Suppressor macrophage treated with lipopolysaccharide for 1 hour (primary cell): ENCODE results near the gene MYO3A.
A peak's percentile ranks its signal among the peaks of the same experiment; 100 is the strongest.
"Not testable (repeated sequence)": the region's sequence is repeated elsewhere in the genome, so short reads cannot be mapped to it uniquely, and the experiment has no call there.

Experiments used
- DNase-seq, 3 donors: peaks; one replicate each; pipeline ENCODE4 v3.0.0-alpha.2; 2020 to 2022

The MYO3A gene

GRCh38 chr10:25989951-25990350 is 55.9 kb downstream of the MYO3A start:
- DNase-seq = peak; percentile 15 to 59 (median 36)

GRCh38 chr10:25999295-25999981 is 65.4 kb downstream of the MYO3A start:
- DNase-seq = no peak

GRCh38 chr10:26000971-26001370 is 66.9 kb downstream of the MYO3A start:
- no peak for DNase-seq

GRCh38 chr10:26002466-26002865 is 68.4 kb downstream of the MYO3A start:
- DNase-seq = not testable (repeated sequence)

GRCh38 chr10:26015092-26015491 is 81.1 kb downstream of the MYO3A start:
- DNase-seq = no peak

- DNase-seq = no peak
Observed at GRCh38 chr10:26022831-26023230, 88.8 kb downstream of the MYO3A start.

GRCh38 chr10:26024303-26024702 is 90.3 kb downstream of the MYO3A start:
- no peak for DNase-seq

- DNase-seq = no peak
Observed at GRCh38 chr10:26025523-26025922, 91.5 kb downstream of the MYO3A start.

GRCh38 chr10:26029858-26030257 is 95.8 kb downstream of the MYO3A start:
- no peak for DNase-seq

- no peak for DNase-seq
Observed at GRCh38 chr10:26031300-26031699, 97.3 kb downstream of the MYO3A start.

- no peak for DNase-seq
Observed at GRCh38 chr10:26043469-26043868, 109.4 kb downstream of the MYO3A start.

- no peak for DNase-seq
Observed at GRCh38 chr10:26044141-26044749, 110.2 kb downstream of the MYO3A start.

- DNase-seq = no peak
Observed at GRCh38 chr10:26046073-26046700, 112.2 kb downstream of the MYO3A start.

GRCh38 chr10:26048756-26049155 is 114.7 kb downstream of the MYO3A start:
- peak in 1 of 3 donors; percentile 1 for DNase-seq

GRCh38 chr10:26052326-26052725 is 118.3 kb downstream of the MYO3A start:
- DNase-seq = no peak

GRCh38 chr10:26057466-26057865 is 123.4 kb downstream of the MYO3A start:
- no peak for DNase-seq

GRCh38 chr10:26064106-26064505 is 130.1 kb downstream of the MYO3A start:
- DNase-seq = no peak

GRCh38 chr10:26067680-26068079 is 133.7 kb downstream of the MYO3A start:
- no peak for DNase-seq

GRCh38 chr10:26080971-26081370 is 146.9 kb downstream of the MYO3A start:
- DNase-seq = not testable (repeated sequence)

- no peak for DNase-seq
Observed at GRCh38 chr10:26081459-26081858, 147.4 kb downstream of the MYO3A start.

- no peak for DNase-seq
Observed at GRCh38 chr10:26085549-26085948, 151.5 kb downstream of the MYO3A start.

GRCh38 chr10:26087666-26088065 is 153.6 kb downstream of the MYO3A start:
- DNase-seq = no peak

GRCh38 chr10:26090026-26090425 is 156.0 kb downstream of the MYO3A start:
- DNase-seq = peak in 2 of 3 donors; percentile 15 to 39

GRCh38 chr10:26090762-26091161 is 156.7 kb downstream of the MYO3A start:
- DNase-seq = no peak
